ENCODE data around the gene COL20A1. TPM values are rescaled to one million over a fixed set of nuclear protein-coding genes. Genes with fewer than 3 reads are reported as not detected.

COL20A1 gene
- total RNA-seq, 4 donors from 2014 or later, result not detected

- no peak for TF ChIP-seq CTCF (IDR thresholded peaks at IDR 0.05)
- no peak for DNase-seq (ENCODE audit: low spot score)
- ATAC-seq (ENCODE audit: low FRiP score), result no peak
Measured at GRCh38 chr20:63296531-63297299, 3.7 kb downstream of the COL20A1 start.

- ATAC-seq (ENCODE audit: low FRiP score), result no peak
- no peak for TF ChIP-seq CTCF (IDR thresholded peaks at IDR 0.05)
- no peak for DNase-seq (ENCODE audit: low spot score)
Measured at GRCh38 chr20:63297371-63297781, 4.4 kb downstream of the COL20A1 start.

GRCh38 chr20:63297796-63298572 lies 5.0 kb downstream of the COL20A1 start:
- ATAC-seq (ENCODE audit: low FRiP score) (no peak), DNase-seq (ENCODE audit: low spot score) (no peak)
- no peak for TF ChIP-seq CTCF (IDR thresholded peaks at IDR 0.05)

GRCh38 chr20:63298731-63299312 lies 5.8 kb downstream of the COL20A1 start:
- DNase-seq (ENCODE audit: low spot score) (no peak), ATAC-seq (ENCODE audit: low FRiP score) (no peak)
- no peak for TF ChIP-seq CTCF (IDR thresholded peaks at IDR 0.05)

GRCh38 chr20:63301671-63302070 lies 8.7 kb downstream of the COL20A1 start:
- ATAC-seq (ENCODE audit: low FRiP score) (no peak), DNase-seq (ENCODE audit: low spot score) (no peak)
- TF ChIP-seq CTCF (IDR thresholded peaks at IDR 0.05), result no peak

- ATAC-seq (ENCODE audit: low FRiP score), result no peak
- no peak for TF ChIP-seq CTCF (IDR thresholded peaks at IDR 0.05)
Measured at GRCh38 chr20:63303095-63303666, 10.2 kb downstream of the COL20A1 start.

More at GRCh38 chr20:63303095-63303666, 10.2 kb downstream of the COL20A1 start:
- no peak for DNase-seq (ENCODE audit: low spot score)
